ENCODE measurements around the gene RAP1GAP. TPM values are rescaled to one million over a fixed set of nuclear protein-coding genes. Genes with fewer than 3 reads are reported as not detected.

The RAP1GAP gene
- total and polyA plus RNA-seq, 4 donors: 8.6 to 23.1 (median 11.3) TPM

- Histone ChIP-seq H3K9ac (ENCODE audit: low read depth in 1 of 2, low read length in 2 of 2) (no peak overlapping the region), H3K36me3 (ENCODE audit: control insufficient read depth in 4 of 4, insufficient read depth in 3 of 4, low read depth in 1 of 4, low read length in 3 of 4) (no peaks in the 10 kb centered on the region), H3K4me1 (ENCODE audit: control insufficient read depth in 4 of 4, insufficient read depth in 4 of 4, low read length in 3 of 4) (peaks cover 0 to 8% (median 4%) of the 10 kb centered on the region in 4 donors), H3K9me3 (ENCODE audit: control insufficient read depth in 4 of 4, low read length in 3 of 4) (no peaks in the 10 kb centered on the region), H3K27ac (ENCODE audit: low read depth in 1 of 2, low read length in 2 of 2) (no peak overlapping the region), H3K27me3 (ENCODE audit: control insufficient read depth in 4 of 4, insufficient read depth in 4 of 4, low read length in 3 of 4) (no peaks in the 10 kb centered on the region), H3K4me3 (ENCODE audit: low read depth in 1 of 3, low read length in 3 of 3) (no peak overlapping the region)
- DNase-seq (ENCODE audit: low spot score): no peak
- WGBS: 78% methylated on average over 10 of the region's 10 CpGs
- TF ChIP-seq EGR1 (IDR thresholded peaks at IDR 0.05; ENCODE audit: low read depth in 2 of 2) (no peak), JUND (IDR thresholded peaks at IDR 0.05) (no peak), HNF4A (conservative IDR thresholded peaks at IDR 0.05) (no peak), ZBTB33 (IDR thresholded peaks at IDR 0.05) (no peak), ATF3 (IDR thresholded peaks at IDR 0.05) (no peak), NR2F2 (IDR thresholded peaks at IDR 0.05) (no peak), GABPA (IDR thresholded peaks at IDR 0.05 in 1 of 2, conservative IDR thresholded peaks at IDR 0.05 in 1 of 2) (no peak)
- TF ChIP-seq, protein P1, sequence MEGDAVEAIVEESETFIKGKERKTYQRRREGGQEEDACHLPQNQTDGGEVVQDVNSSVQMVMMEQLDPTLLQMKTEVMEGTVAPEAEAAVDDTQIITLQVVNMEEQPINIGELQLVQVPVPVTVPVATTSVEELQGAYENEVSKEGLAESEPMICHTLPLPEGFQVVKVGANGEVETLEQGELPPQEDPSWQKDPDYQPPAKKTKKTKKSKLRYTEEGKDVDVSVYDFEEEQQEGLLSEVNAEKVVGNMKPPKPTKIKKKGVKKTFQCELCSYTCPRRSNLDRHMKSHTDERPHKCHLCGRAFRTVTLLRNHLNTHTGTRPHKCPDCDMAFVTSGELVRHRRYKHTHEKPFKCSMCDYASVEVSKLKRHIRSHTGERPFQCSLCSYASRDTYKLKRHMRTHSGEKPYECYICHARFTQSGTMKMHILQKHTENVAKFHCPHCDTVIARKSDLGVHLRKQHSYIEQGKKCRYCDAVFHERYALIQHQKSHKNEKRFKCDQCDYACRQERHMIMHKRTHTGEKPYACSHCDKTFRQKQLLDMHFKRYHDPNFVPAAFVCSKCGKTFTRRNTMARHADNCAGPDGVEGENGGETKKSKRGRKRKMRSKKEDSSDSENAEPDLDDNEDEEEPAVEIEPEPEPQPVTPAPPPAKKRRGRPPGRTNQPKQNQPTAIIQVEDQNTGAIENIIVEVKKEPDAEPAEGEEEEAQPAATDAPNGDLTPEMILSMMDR (IDR thresholded peaks at IDR 0.05; ENCODE audit: low read depth, low read length, missing input control): no peak
- TF ChIP-seq, protein P2, sequence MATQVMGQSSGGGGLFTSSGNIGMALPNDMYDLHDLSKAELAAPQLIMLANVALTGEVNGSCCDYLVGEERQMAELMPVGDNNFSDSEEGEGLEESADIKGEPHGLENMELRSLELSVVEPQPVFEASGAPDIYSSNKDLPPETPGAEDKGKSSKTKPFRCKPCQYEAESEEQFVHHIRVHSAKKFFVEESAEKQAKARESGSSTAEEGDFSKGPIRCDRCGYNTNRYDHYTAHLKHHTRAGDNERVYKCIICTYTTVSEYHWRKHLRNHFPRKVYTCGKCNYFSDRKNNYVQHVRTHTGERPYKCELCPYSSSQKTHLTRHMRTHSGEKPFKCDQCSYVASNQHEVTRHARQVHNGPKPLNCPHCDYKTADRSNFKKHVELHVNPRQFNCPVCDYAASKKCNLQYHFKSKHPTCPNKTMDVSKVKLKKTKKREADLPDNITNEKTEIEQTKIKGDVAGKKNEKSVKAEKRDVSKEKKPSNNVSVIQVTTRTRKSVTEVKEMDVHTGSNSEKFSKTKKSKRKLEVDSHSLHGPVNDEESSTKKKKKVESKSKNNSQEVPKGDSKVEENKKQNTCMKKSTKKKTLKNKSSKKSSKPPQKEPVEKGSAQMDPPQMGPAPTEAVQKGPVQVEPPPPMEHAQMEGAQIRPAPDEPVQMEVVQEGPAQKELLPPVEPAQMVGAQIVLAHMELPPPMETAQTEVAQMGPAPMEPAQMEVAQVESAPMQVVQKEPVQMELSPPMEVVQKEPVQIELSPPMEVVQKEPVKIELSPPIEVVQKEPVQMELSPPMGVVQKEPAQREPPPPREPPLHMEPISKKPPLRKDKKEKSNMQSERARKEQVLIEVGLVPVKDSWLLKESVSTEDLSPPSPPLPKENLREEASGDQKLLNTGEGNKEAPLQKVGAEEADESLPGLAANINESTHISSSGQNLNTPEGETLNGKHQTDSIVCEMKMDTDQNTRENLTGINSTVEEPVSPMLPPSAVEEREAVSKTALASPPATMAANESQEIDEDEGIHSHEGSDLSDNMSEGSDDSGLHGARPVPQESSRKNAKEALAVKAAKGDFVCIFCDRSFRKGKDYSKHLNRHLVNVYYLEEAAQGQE (IDR thresholded peaks at IDR 0.05): no peak
These were observed 16.0 kb downstream of the RAP1GAP start for GRCh38 chr1:21652937-21653743.

- no peak overlapping the region for H3K27ac ChIP-seq (ENCODE audit: low read depth in 1 of 2, low read length in 2 of 2)
- 40% methylated on average over 39 of the region's 39 CpGs for WGBS
- peaks cover 0 to 8% (median 4%) of the 10 kb centered on the region in 4 donors for H3K4me1 ChIP-seq (ENCODE audit: control insufficient read depth in 4 of 4, insufficient read depth in 4 of 4, low read length in 3 of 4)
- no peaks in the 10 kb centered on the region for H3K27me3 ChIP-seq (ENCODE audit: control insufficient read depth in 4 of 4, insufficient read depth in 4 of 4, low read length in 3 of 4)
- no peak overlapping the region for H3K9ac ChIP-seq (ENCODE audit: low read depth in 1 of 2, low read length in 2 of 2)
- H3K4me3 ChIP-seq (ENCODE audit: low read depth in 1 of 3, low read length in 3 of 3): peak overlapping the region in 1 of 3 donors; percentile 56
- DNase-seq (ENCODE audit: low spot score): no peak
- no peaks in the 10 kb centered on the region for H3K9me3 ChIP-seq (ENCODE audit: control insufficient read depth in 4 of 4, low read length in 3 of 4)
- no peaks in the 10 kb centered on the region for H3K36me3 ChIP-seq (ENCODE audit: control insufficient read depth in 4 of 4, insufficient read depth in 3 of 4, low read depth in 1 of 4, low read length in 3 of 4)
- TF ChIP-seq FOXA1 (IDR thresholded peaks at IDR 0.05) (no peak), EGR1 (IDR thresholded peaks at IDR 0.05; ENCODE audit: low read depth in 2 of 2) (no peak), ATF3 (IDR thresholded peaks at IDR 0.05) (no peak), GABPA (IDR thresholded peaks at IDR 0.05 in 1 of 2, conservative IDR thresholded peaks at IDR 0.05 in 1 of 2) (no peak), JUND (IDR thresholded peaks at IDR 0.05) (no peak), HNF4A (conservative IDR thresholded peaks at IDR 0.05) (no peak), ZBTB33 (IDR thresholded peaks at IDR 0.05) (no peak)
- TF ChIP-seq, protein P2 (IDR thresholded peaks at IDR 0.05): no peak
These were observed 16.8 kb downstream of the RAP1GAP start for GRCh38 chr1:21652101-21652936.

All from liver (tissue), 9 donors.